ENCODE measurements around the gene EPPIN. TPM values are rescaled to one million over a fixed set of nuclear protein-coding genes. Genes with fewer than 3 reads are reported as not detected.

EPPIN gene
- polyA plus RNA-seq, 1 of the 3 experiments (the other 2 are of a cell fraction), result not detected

- H3K27me3 ChIP-seq (ENCODE audit: insufficient read depth), result peaks cover 23% of the 10 kb centered on the region; the same call in 1 of the 2 replicates
- H3K9me2 ChIP-seq, result no peaks in the 10 kb centered on the region
- ChIA-PET CTCF (interaction anchor here (1.1 kb wide), 1 partner anchor 225 kb away, joined by 4 read pairs; no protein-coding TSS in a partner anchor), POLR2A (no interaction called here)
- H3K4me1 ChIP-seq (ENCODE audit: control insufficient read depth in 1 of 2, insufficient read depth in 2 of 2, low read depth in 1 of 2, low read length in 1 of 2), result no peaks in the 10 kb centered on the region
- no peaks in the 10 kb centered on the region for H3K36me3 ChIP-seq (replicated peaks in 1 of 2; ENCODE audit: control insufficient read depth in 1 of 2, insufficient read depth in 2 of 2, low read length in 1 of 2)
- no peaks in the 10 kb centered on the region for H3K79me2 ChIP-seq (ENCODE audit: insufficient read depth)
- 0% methylated on average over 5 of the region's 5 CpGs for whole genome bisulfite sequencing (ENCODE audit: low lambda C conversion rate)
- DNase-seq, result peak; percentile 10
- peak; percentile 54 for TF ChIP-seq CTCF (IDR thresholded peaks at IDR 0.05)
- TF ChIP-seq RXRA (IDR thresholded peaks at IDR 0.05; ENCODE audit: borderline replicate concordance, low read depth), result no peak
- no peak for TF ChIP-seq GABPA (IDR thresholded peaks at IDR 0.05; ENCODE audit: low read depth)
- no peak for TF ChIP-seq RFX5 (IDR thresholded peaks at IDR 0.05; ENCODE audit: low read length)
- peak; percentile 57 for TF ChIP-seq RAD21 (IDR thresholded peaks at IDR 0.05; ENCODE audit: low read length)
- TF ChIP-seq, protein P1, sequence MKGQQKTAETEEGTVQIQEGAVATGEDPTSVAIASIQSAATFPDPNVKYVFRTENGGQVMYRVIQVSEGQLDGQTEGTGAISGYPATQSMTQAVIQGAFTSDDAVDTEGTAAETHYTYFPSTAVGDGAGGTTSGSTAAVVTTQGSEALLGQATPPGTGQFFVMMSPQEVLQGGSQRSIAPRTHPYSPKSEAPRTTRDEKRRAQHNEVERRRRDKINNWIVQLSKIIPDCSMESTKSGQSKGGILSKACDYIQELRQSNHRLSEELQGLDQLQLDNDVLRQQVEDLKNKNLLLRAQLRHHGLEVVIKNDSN (IDR thresholded peaks at IDR 0.05; ENCODE audit: borderline replicate concordance, low read depth), result no peak
- no peak overlapping the region for H3K27ac ChIP-seq (ENCODE audit: low read depth in 2 of 2, low read length in 1 of 2)
- no peak overlapping the region for H2AFZ ChIP-seq (ENCODE audit: low read depth)
- H3K4me2 ChIP-seq, result no peak overlapping the region
- no peak overlapping the region for H3K9ac ChIP-seq
- no peaks in the 10 kb centered on the region for H4K20me1 ChIP-seq (ENCODE audit: insufficient read depth)
- H3K4me3 ChIP-seq (ENCODE audit: low read depth in 2 of 2, low read length in 1 of 2), result no peak overlapping the region
- no peaks in the 10 kb centered on the region for H3F3A ChIP-seq (replicated peaks; ENCODE audit: insufficient read depth)
- no peaks in the 10 kb centered on the region for H3K9me3 ChIP-seq
Observed at GRCh38 chr20:45545754-45546453, 1.3 kb downstream of the EPPIN start.

DNA sequence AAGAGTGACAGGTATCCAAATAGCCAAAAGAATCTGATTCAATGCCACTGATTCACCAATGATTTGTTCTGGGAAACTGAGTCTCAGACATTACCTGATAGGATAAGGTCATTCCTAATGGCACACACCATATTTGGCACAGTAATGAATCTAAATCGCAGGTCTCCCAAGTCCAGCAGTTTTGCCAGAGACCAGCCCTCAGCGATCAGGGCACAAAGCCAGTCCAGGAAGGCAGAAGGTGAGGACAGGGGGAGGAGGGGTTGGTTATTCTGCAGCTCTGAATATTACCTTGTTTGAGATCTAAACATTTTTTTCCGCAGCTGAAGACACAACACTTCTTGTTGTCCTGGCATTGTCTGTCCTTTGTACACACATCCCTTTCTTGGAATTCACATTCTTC, 1.9 kb downstream of the EPPIN start:
- CTCF ChIA-PET, result interaction anchor here (1.1 kb wide), 1 partner anchor 225 kb away, joined by 4 read pairs; no protein-coding TSS in a partner anchor
- peaks cover 23% of the 10 kb centered on the region; the same call in 1 of the 2 replicates for H3K27me3 ChIP-seq (ENCODE audit: insufficient read depth)
- WGBS (ENCODE audit: low lambda C conversion rate), result 17% methylated on average over 3 of the region's 3 CpGs

DNA sequence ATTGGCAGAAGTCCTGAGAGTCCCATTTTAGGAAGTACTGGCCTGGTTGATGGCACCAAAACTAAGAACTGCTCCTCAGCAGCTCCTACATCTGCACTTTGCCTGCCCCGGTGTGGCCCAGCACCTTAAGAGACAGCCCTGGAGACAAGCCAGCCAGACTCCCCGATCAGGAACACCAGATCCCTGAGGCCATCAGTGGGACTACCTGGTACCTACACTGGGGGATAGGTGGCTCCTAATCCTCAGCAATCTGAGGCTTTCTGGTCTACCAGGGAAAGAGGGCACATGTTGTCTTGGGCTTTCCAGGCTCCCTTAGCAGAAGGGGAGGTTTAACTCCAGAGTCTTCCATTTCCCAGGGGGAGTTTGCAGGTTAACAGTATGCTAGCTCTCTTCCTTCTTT, 7.8 kb downstream of the EPPIN start, which contains the start of gene WFDC6:
WFDC6 (minus strand) TSS at position 101 of the 400 bp plus-strand sequence; CDS start at position 26, 75 bp downstream.
- ChIA-PET POLR2A (no interaction called here), CTCF (interaction anchor here (0.8 kb wide), 1 partner anchor 38 kb away, joined by 3 read pairs; no protein-coding TSS in a partner anchor)
- Histone ChIP-seq H3K9ac (no peak within 1 kb of the TSS), H4K20me1 (ENCODE audit: insufficient read depth) (no peaks in the 10 kb centered on the region), H3F3A (replicated peaks; ENCODE audit: insufficient read depth) (no peaks in the 10 kb centered on the region), H3K79me2 (ENCODE audit: insufficient read depth) (no peaks in the 10 kb centered on the region), H3K4me2 (no peak within 1 kb of the TSS), H3K27ac (ENCODE audit: low read depth in 2 of 2, low read length in 1 of 2) (no peak within 1 kb of the TSS), H2AFZ (ENCODE audit: low read depth) (no peak within 1 kb of the TSS), H3K27me3 (ENCODE audit: insufficient read depth) (peaks cover 30% of the 10 kb centered on the region), H3K9me3 (no peaks in the 10 kb centered on the region), H3K36me3 (replicated peaks in 1 of 2; ENCODE audit: control insufficient read depth in 1 of 2, insufficient read depth in 2 of 2, low read length in 1 of 2) (no peaks in the 10 kb centered on the region), H3K4me3 (ENCODE audit: low read depth in 2 of 2, low read length in 1 of 2) (no peak within 1 kb of the TSS), H3K4me1 (ENCODE audit: control insufficient read depth in 1 of 2, insufficient read depth in 2 of 2, low read depth in 1 of 2, low read length in 1 of 2) (no peaks in the 10 kb centered on the region), H3K9me2 (no peaks in the 10 kb centered on the region)
- DNase-seq, result no peak
- no CpG with 5 or more reads among the region's 2 CpGs for WGBS (ENCODE audit: low lambda C conversion rate)
- TF ChIP-seq GATA2 (CRISPR knock-in tag; IDR thresholded peaks at IDR 0.05), result no peak
- TF ChIP-seq ZBTB33 (IDR thresholded peaks at IDR 0.05; ENCODE audit: borderline replicate concordance, low read depth), result no peak
- no peak for TF ChIP-seq RFX5 (IDR thresholded peaks at IDR 0.05; ENCODE audit: low read length)
- TF ChIP-seq EZH2phosphoT487 (IDR thresholded peaks at IDR 0.05; ENCODE audit: borderline replicate concordance, low read depth), result no peak
- TF ChIP-seq ELF1 (IDR thresholded peaks at IDR 0.05), result no peak
- no peak for TF ChIP-seq FOXJ3 (CRISPR knock-in tag; IDR thresholded peaks at IDR 0.05)
- TF ChIP-seq EP300 (IDR thresholded peaks at IDR 0.05; ENCODE audit: borderline replicate concordance in 1 of 2, low read depth in 1 of 2, low read length in 1 of 2), result no peak
- TF ChIP-seq CTCF (IDR thresholded peaks at IDR 0.05), result no peak

More for the DNA sequence above, 1.9 kb downstream of the EPPIN start:
- no peaks in the 10 kb centered on the region for H3K9me2 ChIP-seq
- no peaks in the 10 kb centered on the region for H3K9me3 ChIP-seq
- H3K9ac ChIP-seq, result no peak overlapping the region
- no peak overlapping the region for H3K27ac ChIP-seq (ENCODE audit: low read depth in 2 of 2, low read length in 1 of 2)
- H3K36me3 ChIP-seq (replicated peaks in 1 of 2; ENCODE audit: control insufficient read depth in 1 of 2, insufficient read depth in 2 of 2, low read length in 1 of 2), result no peaks in the 10 kb centered on the region
- H3K4me1 ChIP-seq (ENCODE audit: control insufficient read depth in 1 of 2, insufficient read depth in 2 of 2, low read depth in 1 of 2, low read length in 1 of 2), result no peaks in the 10 kb centered on the region
- no peaks in the 10 kb centered on the region for H3F3A ChIP-seq (replicated peaks; ENCODE audit: insufficient read depth)
- POLR2A ChIA-PET, result no interaction called here
- no peak overlapping the region for H3K4me2 ChIP-seq
- no peaks in the 10 kb centered on the region for H3K79me2 ChIP-seq (ENCODE audit: insufficient read depth)
- no peak overlapping the region for H3K4me3 ChIP-seq (ENCODE audit: low read depth in 2 of 2, low read length in 1 of 2)
- TF ChIP-seq GABPA (IDR thresholded peaks at IDR 0.05; ENCODE audit: low read depth) (no peak), NFIC (IDR thresholded peaks at IDR 0.05; ENCODE audit: borderline replicate concordance) (no peak)
- no peaks in the 10 kb centered on the region for H4K20me1 ChIP-seq (ENCODE audit: insufficient read depth)
- no peak overlapping the region for H2AFZ ChIP-seq (ENCODE audit: low read depth)
- DNase-seq, result no peak
